Measurements from ENCODE around the gene HCFC1.

The HCFC1 gene

DNA sequence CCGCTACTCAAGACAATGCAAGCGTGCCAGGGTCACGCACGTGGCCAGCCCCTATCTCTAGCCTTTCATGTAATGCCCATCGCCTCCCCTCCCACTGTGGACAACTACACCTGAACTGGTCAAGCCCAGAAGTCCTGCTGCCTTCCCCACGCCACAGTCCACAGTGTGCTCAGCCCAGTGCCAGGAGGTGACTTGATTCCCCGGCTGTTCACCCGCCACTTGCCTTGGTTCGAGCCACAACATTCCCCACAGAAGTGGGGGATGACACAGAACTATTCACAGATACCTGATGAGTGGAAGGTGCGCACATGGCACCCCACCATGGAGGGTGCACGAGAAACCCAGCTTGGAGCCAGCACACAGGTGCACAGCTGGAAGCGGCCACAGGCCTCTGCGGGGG is 52.3 kb downstream of the HCFC1 start:
- no peak for DNase-seq (ENCODE audit: extremely low read depth, low read depth)
- TF ChIP-seq, protein P1, sequence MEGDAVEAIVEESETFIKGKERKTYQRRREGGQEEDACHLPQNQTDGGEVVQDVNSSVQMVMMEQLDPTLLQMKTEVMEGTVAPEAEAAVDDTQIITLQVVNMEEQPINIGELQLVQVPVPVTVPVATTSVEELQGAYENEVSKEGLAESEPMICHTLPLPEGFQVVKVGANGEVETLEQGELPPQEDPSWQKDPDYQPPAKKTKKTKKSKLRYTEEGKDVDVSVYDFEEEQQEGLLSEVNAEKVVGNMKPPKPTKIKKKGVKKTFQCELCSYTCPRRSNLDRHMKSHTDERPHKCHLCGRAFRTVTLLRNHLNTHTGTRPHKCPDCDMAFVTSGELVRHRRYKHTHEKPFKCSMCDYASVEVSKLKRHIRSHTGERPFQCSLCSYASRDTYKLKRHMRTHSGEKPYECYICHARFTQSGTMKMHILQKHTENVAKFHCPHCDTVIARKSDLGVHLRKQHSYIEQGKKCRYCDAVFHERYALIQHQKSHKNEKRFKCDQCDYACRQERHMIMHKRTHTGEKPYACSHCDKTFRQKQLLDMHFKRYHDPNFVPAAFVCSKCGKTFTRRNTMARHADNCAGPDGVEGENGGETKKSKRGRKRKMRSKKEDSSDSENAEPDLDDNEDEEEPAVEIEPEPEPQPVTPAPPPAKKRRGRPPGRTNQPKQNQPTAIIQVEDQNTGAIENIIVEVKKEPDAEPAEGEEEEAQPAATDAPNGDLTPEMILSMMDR (IDR thresholded peaks at IDR 0.05; ENCODE audit: low read depth, low read length, missing control alignments): no peak
- H3K4me3 ChIP-seq (replicated peaks; ENCODE audit: low read depth, low read length): no peak overlapping the region

DNA sequence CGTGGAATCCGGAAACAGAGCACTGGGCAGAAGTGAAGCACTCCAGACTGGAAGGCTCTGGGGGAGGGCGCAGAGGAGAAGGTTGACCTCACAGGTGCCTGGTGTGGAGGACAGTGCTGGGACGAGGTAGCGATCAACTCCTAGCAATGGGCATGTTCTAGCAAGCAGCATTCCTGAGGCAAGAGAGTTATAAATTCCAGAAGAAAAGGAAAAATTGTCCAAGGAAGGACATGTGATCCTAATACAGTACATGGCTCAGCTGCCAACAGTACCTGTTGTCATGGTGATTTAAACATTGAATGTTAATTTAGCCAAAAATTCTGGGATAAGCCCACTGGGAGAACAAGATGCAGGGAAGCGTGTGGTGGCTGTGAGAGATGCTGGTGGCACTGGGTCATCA is 53.7 kb downstream of the HCFC1 start:
- TF ChIP-seq, protein P1 (IDR thresholded peaks at IDR 0.05; ENCODE audit: low read depth, low read length, missing control alignments): no peak
- H3K4me3 ChIP-seq (replicated peaks; ENCODE audit: low read depth, low read length): no peak overlapping the region
- DNase-seq (ENCODE audit: extremely low read depth, low read depth): no peak

DNA sequence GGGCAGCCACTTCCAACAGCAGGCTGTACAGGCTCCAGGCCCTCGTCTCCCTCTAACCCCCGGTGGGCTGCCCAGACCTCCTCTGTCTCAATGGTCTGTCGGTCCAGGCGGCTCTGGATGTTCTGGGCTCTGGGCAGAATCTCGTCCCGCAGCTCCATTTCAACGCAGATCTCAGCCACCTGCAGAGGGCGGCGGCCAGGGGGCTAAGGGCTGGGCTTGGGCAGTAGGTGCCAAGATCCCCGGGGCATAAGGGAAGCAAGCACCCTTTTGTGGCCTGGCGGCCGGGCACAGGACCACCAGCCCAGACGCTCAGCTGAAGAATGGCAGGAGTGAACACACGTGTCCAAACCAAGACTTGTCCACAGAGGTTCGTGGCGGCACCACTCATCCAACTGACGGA is 57.9 kb downstream of the HCFC1 start:
- DNase-seq (ENCODE audit: extremely low read depth, low read depth): no peak
- H3K4me3 ChIP-seq (replicated peaks; ENCODE audit: low read depth, low read length): no peak overlapping the region
- TF ChIP-seq, protein P1 (IDR thresholded peaks at IDR 0.05; ENCODE audit: low read depth, low read length, missing control alignments): no peak

DNA sequence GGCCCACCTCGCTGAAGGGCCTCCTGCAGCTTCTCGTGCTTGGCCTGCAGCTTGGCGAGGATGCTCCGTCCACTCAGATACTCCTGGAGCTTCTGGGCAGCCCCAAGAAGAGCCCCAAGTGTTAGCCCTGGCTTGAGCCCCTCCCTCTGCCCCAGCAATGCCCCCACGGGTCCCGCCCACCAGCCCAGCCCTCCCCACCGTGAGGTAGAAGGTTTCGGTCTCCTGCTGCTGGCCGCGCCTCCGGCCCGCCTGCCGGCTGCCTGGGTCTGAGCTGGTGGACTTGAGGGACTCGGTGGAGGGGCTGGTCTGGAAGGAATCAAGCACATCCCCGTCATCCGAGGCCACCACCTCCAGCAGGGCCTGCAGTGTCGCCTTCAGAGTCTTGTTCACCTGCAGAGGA is 58.4 kb downstream of the HCFC1 start:
- DNase-seq (ENCODE audit: extremely low read depth, low read depth): no peak
- no peak overlapping the region for H3K4me3 ChIP-seq (replicated peaks; ENCODE audit: low read depth, low read length)
- TF ChIP-seq, protein P1 (IDR thresholded peaks at IDR 0.05; ENCODE audit: low read depth, low read length, missing control alignments): no peak

DNA sequence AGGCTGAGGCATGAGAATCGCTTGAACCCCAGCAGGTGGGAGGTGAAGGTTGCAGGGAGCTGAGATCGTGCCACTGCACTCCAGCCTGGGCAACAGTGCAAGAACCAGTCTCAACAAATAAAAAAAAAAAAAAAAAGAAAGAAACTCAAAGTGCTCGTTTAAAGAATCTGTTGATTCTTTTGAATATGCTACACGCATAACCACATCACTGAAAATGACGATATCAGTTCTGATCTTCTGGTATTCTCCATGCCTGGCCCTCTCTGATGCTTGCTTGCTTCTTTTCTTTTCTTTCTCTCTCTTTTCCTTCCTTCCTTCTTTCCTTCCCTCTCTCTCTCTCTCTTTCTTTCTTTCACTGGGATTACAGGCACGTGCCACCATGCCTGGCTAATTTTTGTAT is 59.8 kb downstream of the HCFC1 start:
- no peak for DNase-seq (ENCODE audit: extremely low read depth, low read depth)
- TF ChIP-seq, protein P1 (IDR thresholded peaks at IDR 0.05; ENCODE audit: low read depth, low read length, missing control alignments): no peak
- no peak overlapping the region for H3K4me3 ChIP-seq (replicated peaks; ENCODE audit: low read depth, low read length)

DNA sequence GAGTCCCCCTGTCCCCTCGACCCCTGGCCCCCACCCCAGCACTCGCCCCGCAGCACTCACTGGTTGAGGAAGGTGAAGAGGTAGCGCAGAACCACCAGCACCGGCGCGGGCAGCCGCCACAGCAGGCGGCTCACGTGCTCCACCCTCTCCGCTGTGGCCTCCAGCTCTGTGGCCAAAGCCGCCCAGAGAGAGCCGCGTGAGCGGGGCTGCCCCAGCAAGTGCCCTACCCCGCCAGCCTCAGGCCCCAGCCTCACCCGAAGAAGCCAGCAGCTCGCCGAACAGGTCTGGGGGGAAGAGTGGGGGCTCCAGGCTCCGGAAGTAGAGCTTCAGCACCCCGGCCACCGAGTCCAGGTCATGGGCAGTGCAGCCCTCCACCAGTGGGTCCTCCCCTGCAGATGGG is 61.2 kb downstream of the HCFC1 start:
- no peak for DNase-seq (ENCODE audit: extremely low read depth, low read depth)
- no peak overlapping the region for H3K4me3 ChIP-seq (replicated peaks; ENCODE audit: low read depth, low read length)
- TF ChIP-seq, protein P1 (IDR thresholded peaks at IDR 0.05; ENCODE audit: low read depth, low read length, missing control alignments): no peak

DNA sequence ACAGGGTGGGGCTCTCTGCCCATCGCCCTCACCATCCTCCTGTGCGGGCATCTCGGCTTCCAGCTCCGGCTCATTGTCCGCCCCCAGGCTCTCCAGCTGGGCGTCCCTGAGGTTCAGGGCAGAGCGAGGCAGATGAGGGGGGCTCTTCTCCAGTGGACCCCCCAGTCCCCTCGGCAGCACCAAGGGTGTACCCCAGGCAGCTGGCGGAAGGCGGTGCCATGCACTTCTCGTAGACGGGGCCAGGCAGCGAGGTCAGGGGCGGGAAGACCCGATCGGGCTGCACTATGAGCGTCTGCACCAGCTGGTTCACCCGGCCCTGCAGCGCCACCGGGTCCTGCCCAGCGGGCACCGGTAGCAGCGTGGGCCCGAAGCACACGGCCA is 61.6 kb downstream of the HCFC1 start:
- DNase-seq (ENCODE audit: extremely low read depth, low read depth): no peak

More for the DNA sequence above, 61.6 kb downstream of the HCFC1 start:
- TF ChIP-seq, protein P1 (IDR thresholded peaks at IDR 0.05; ENCODE audit: low read depth, low read length, missing control alignments): no peak
- H3K4me3 ChIP-seq (replicated peaks; ENCODE audit: low read depth, low read length): no peak overlapping the region
